Activated CD4-positive, alpha-beta T cell treated with anti-CD3 and anti-CD28 coated beads, Interleukin-2, amount 10 ng/mL, durations not matched to agents 24 days and 14 days (primary cell): ENCODE results near the gene RMI2. TPM values are rescaled to one million over a fixed set of nuclear protein-coding genes. Genes with fewer than 3 reads are reported as not detected.
"Not testable (repeated sequence)": the region's sequence is repeated elsewhere in the genome, so short reads cannot be mapped to it uniquely, and the experiment has no call there.

ENCODE experiments used
- DNase-seq: peaks from one replicate; pipeline ENCODE4 v3.0.0; 2022
- H3K27ac Mint-ChIP-seq: one replicate; pipeline ENCODE4 v1.8.0; 2022; ENCODE audit warnings: mild to moderate bottlenecking, mixed read lengths
- H3K27me3 Mint-ChIP-seq: one replicate; pipeline ENCODE4 v1.8.0; 2022; ENCODE audit warnings: mixed read lengths
- H3K36me3 Mint-ChIP-seq: one replicate; pipeline ENCODE4 v1.8.0; 2022; ENCODE audit warnings: low read depth, mild to moderate bottlenecking, mixed read lengths
- H3K4me1 Mint-ChIP-seq: one replicate; pipeline ENCODE4 v1.8.0; 2021; ENCODE audit warnings: mixed read lengths
- H3K4me3 Mint-ChIP-seq: one replicate; pipeline ENCODE4 v1.8.0; 2022; ENCODE audit warnings: mild to moderate bottlenecking, moderate library complexity, mixed read lengths
- H3K9me3 Mint-ChIP-seq: one replicate; pipeline ENCODE4 v1.8.0; 2021; ENCODE audit warnings: mixed read lengths
- intact Hi-C: fragments of 100-400 bp; cut with micrococcal nuclease; formaldehyde crosslinking; loops from one replicate; pipeline ENCODE4 v1.15.1; 2023
- total RNA-seq: library from RNA; stranded (reverse); gene quantifications from 2 replicates; pipeline ENCODE4 v1.2.3, GENCODE V29; 2022

RMI2 gene
- 63.8 and 65.6 TPM in 2 replicates for total RNA-seq

DNA sequence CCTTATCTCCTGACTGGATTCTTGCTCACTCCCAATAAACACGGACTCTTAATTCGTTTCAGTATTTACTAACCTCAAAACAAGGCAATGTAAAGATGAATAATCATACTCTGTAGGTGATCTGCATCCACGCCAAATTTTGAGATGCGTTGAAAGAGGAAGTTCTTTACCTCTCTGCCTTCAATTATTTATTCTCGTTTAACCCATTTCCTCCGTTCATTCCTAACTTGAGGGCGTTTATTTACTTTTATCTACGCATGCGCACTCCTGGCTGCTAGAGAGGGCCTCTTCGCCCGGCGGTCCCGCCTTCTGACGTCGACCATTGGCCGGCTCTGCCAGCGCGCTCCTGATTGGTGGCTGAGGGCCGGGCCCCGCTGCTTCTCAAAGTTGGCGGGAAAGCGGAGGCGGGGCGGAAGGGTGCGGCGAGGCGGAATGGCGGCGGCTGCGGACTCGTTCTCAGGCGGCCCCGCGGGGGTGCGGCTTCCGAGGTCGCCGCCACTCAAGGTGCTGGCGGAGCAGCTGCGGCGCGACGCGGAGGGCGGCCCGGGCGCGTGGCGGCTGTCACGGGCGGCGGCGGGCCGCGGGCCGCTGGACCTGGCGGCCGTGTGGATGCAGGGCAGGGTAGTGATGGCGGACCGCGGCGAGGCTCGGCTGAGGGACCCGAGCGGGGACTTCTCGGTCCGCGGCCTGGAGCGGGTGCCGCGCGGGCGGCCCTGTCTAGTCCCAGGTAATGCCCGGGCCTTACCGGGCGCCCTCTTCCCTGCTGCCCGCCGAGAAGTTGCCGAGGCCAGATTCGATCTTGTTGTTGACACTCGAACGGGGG, at the start of gene RMI2:
RMI2 (plus strand) TSS at position 420 of the 823 bp plus-strand sequence; CDS start at position 433, 13 bp downstream.
- H3K27me3 Mint-ChIP-seq: no peaks in the 10 kb centered on the region
- peak; percentile 99 for DNase-seq
- H3K4me3 Mint-ChIP-seq: peak within 1 kb of the TSS; percentile 90
- H3K9me3 Mint-ChIP-seq: no peaks in the 10 kb centered on the region
- intact Hi-C loops: loop anchor here (1.0 kb wide), 2 partner anchors 9 to 401 kb away; partner anchors contain the start of gene CLEC16A
- H3K27ac Mint-ChIP-seq: peak within 1 kb of the TSS; percentile 89
- H3K36me3 Mint-ChIP-seq: peaks cover 18% of the 10 kb centered on the region
- H3K4me1 Mint-ChIP-seq: peaks cover 48% of the 10 kb centered on the region

DNA sequence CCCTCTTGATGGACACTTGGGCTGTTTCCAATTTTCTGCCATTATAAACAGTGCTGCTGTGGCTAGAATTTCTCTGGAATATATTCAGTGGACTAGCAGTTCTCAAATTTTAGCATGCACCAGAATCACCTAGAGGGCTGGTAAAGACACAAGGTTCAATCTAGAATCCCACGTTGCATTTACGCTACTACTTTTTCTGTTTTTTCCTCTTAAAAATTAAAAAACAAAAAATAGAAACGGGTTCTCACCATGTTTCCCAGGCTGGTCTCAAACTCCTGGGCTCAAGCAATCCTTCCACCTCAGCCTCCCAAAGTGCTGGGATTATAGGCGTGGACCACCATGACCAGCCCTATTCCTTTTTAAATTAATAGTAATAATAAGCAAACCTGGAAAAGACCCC, 49.6 kb upstream of the RMI2 start:
- no peak for DNase-seq
- Mint-ChIP-seq H3K4me3 (no peak overlapping the region), H3K4me1 (peaks cover 35% of the 10 kb centered on the region), H3K9me3 (no peaks in the 10 kb centered on the region), H3K36me3 (no peaks in the 10 kb centered on the region), H3K27ac (no peak overlapping the region), H3K27me3 (peaks cover 8% of the 10 kb centered on the region)
- intact Hi-C loops: loop anchor here (5.0 kb wide), 1 partner anchor 33 kb away; no protein-coding TSS in a partner anchor

DNA sequence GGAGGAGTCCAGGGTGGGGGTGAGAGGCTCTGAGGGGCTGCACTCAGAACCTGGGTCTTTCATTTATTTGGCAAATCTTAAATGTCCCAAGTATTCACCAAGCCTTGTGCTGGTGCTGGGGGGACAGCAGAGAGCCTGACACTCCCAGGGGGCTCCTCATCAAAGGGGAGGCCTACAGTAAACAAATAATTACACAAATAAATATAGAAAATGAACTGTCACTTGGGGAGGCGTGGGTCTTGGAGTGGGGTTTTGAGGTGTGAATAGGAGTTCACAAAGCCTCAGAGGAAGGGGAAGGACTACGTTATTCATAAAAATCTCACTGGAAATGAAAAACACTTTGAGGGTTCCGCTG, 48.9 kb upstream of the RMI2 start:
- Mint-ChIP-seq H3K27ac (no peak overlapping the region), H3K9me3 (no peaks in the 10 kb centered on the region), H3K4me3 (no peak overlapping the region), H3K4me1 (peaks cover 35% of the 10 kb centered on the region), H3K36me3 (no peaks in the 10 kb centered on the region), H3K27me3 (peaks cover 6% of the 10 kb centered on the region)
- no peak for DNase-seq
- intact Hi-C loops: loop anchor here (5.0 kb wide), 1 partner anchor 34 kb away; no protein-coding TSS in a partner anchor

DNA sequence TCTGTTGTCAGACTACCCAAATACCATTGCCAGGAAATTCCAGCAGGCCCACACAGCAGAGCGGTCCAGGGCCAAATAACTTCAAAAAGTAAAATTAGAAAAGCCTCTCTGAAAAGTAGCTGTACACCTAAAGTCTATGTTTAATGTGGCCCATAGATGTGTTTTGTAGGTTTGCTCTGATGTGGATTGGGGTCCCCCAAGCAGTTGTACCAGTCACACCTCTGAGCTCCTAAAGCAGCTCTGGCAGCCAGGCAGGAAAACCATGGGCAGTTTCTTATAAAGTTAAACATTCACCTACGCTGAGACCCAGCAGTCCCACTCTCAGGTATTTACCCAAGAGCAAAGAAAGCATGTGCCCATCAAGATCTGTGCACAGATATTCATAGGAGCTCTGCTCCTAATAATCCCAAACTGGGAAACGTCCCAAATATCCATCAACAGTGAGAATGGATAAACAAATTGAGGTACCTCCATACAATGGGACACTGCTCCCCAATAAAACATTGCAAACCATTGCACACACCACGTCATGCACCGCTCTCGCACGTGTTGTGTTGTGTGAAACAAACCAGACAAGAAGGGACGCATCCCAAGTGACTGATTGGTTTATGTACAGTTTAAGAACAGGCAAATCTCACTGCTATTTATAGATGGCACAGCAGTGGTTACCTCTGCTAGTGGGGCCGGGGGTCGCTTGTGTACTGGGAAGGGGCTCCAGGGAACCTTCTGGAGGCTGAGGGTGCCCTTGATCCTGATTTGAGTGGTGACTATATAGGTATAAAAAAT, 48.4 kb upstream of the RMI2 start:
- H3K4me1 Mint-ChIP-seq: peaks cover 35% of the 10 kb centered on the region
- peaks cover 2% of the 10 kb centered on the region for H3K27me3 Mint-ChIP-seq
- peak overlapping the region; percentile 66 for H3K27ac Mint-ChIP-seq
- H3K4me3 Mint-ChIP-seq: peak overlapping the region; percentile 63
- no peaks in the 10 kb centered on the region for H3K36me3 Mint-ChIP-seq
- no peak for DNase-seq
- intact Hi-C loops: loop anchor here (5.0 kb wide), 1 partner anchor 35 kb away; no protein-coding TSS in a partner anchor
- H3K9me3 Mint-ChIP-seq: no peaks in the 10 kb centered on the region

DNA sequence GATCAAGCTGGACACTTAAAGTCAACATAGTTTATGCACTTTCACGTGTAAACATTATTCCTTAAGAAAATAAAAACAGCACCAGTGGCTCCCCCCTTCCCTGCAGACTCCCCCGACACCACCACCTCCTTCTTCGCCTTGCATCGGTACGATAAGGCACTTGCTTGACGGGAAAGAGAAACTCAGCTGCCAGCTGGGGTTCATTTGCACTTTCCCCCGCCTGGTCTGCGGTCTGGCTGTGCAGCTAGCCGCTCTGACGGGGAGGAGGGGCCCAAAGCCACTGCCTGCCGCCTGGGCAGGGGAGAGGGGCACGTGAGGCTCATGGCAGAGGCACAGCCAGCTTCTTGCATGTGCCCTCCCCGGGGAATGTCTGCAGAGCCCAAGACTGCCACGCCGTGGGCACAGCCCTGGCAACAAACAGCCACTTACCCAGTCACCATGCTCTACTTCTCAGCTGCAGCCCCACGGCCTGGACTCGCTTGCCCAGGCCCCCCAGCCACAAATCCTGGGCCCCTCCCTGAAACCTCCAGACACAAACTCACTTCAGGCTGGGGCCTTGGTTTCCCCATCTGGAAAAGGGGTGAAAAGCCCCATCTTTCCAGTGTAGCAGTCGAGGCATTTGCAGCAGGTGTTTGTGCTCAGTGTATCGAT, 47.6 kb upstream of the RMI2 start:
- Mint-ChIP-seq H3K9me3 (no peaks in the 10 kb centered on the region), H3K36me3 (no peaks in the 10 kb centered on the region), H3K27me3 (peaks cover 2% of the 10 kb centered on the region), H3K27ac (peak overlapping the region; percentile 66), H3K4me1 (peaks cover 35% of the 10 kb centered on the region), H3K4me3 (peak overlapping the region; percentile 63)
- intact Hi-C loops: loop anchor here (5.0 kb wide), 1 partner anchor 35 kb away; no protein-coding TSS in a partner anchor
- DNase-seq: peak; percentile 92

DNA sequence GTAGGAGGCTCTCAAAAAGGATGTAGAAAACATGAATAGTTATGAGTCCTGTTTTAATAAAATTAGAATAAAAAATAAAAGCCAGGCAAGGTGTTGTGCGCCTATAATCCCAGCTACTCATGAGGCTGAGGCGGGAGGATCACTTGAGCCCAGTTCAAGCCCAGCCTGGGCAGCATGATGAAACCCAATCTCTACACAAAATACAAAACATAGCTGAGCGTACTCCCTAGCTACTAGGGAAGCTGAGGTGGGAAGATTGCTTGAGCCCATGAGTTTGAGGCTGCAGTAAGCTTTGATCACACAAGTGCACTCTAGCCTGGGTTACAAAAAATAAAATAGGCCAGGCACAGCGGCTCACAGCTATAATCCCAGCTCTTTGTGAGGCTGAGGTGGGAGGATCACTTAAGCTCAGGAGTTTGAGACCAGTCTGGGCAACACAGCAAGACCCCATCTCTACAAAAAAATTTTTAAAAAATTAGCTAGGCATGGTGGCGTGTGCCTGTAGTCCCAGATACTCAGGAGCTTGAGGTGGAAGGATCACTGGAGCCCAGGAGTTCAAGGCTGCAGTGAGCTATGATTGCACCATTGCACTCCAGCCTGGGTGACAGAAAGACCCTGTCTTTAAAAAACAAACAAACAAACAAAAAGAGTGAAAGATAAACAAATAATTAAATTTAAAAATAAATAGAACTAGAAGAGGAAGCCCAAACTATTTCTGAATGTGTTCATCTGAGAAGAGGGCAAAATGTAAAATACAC, 46.9 kb upstream of the RMI2 start:
- H3K27ac Mint-ChIP-seq: no peak overlapping the region
- H3K36me3 Mint-ChIP-seq: no peaks in the 10 kb centered on the region
- DNase-seq: no peak
- peak overlapping the region; percentile 63 for H3K4me3 Mint-ChIP-seq
- H3K27me3 Mint-ChIP-seq: peaks cover 2% of the 10 kb centered on the region
- intact Hi-C loops: loop anchor here (5.0 kb wide), 1 partner anchor 36 kb away; no protein-coding TSS in a partner anchor
- peaks cover 33% of the 10 kb centered on the region for H3K4me1 Mint-ChIP-seq
- no peaks in the 10 kb centered on the region for H3K9me3 Mint-ChIP-seq

DNA sequence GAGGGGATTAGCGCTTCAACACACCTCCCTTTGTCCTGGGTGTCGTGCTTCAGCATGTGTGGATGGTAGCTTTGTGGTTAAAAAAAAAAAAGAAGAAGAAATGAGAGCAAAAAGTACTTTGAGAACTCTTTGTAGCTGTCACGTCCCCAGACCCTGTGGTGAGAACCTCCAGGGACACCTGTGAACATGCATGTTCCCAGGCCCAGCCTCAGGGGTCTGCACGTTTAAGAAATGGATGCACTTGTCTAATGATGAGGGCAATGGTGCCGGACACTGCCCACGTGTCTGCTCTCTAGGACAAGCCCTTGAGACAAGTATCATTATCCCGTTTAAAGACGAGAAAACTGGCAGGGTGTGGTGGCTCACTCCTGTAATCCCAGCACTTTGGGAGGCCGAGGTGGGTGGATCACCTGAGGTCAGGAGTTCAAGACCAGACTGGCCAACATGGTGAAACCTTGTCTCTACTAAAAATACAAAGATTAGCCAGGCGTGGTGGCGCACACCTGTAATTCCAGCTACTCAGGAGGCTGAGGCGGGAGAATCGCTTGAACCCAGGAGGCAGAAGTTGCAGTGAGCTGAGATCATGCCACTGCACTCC, 46.2 kb upstream of the RMI2 start:
- intact Hi-C loops: loop anchor here (5.0 kb wide), 1 partner anchor 37 kb away; no protein-coding TSS in a partner anchor
- not testable (repeated sequence) for DNase-seq, H3K4me3 Mint-ChIP-seq, H3K27ac Mint-ChIP-seq, H3K27me3 Mint-ChIP-seq, H3K9me3 Mint-ChIP-seq, H3K36me3 Mint-ChIP-seq
- H3K4me1 Mint-ChIP-seq: peaks cover 28% of the 10 kb centered on the region

DNA sequence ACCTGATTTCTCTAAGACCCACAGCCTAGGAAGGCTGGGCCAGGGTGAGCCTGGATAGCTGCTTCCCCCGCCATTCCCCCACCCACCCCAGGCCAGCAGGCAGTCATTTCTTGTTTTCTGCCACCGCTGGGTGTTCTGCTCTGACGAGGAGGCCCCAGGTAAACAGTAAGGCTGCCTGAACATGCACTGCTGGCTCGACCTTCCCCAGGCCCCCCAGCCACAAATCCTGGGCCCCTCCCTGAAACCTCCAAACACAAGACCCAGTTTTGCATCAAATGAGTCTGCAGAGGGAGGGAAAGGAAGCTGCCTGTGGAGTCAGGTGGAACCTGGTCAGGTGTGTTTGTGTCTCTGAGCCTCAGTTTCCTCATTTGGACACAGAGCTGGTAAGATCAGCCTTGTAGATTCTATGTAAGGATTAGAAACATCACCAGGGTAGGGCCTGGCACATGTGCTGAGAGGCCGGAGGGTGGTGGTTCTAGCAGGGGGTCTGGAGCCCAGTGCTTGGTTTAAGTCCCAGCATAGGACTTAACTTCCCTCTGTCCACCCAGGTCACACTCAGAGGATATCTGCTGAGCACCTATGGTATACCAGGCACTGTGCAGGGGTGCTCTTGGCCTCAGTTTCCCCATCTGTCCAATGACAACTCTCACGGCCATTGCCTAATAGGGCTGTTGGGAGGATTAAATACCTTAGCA, 45.2 kb upstream of the RMI2 start:
- Mint-ChIP-seq H3K27me3 (no peaks in the 10 kb centered on the region), H3K36me3 (no peaks in the 10 kb centered on the region), H3K4me3 (no peak overlapping the region), H3K4me1 (peaks cover 25% of the 10 kb centered on the region), H3K27ac (no peak overlapping the region), H3K9me3 (no peaks in the 10 kb centered on the region)
- no peak for DNase-seq
- intact Hi-C loops: loop anchor here (5.0 kb wide), 1 partner anchor 38 kb away; no protein-coding TSS in a partner anchor

DNA sequence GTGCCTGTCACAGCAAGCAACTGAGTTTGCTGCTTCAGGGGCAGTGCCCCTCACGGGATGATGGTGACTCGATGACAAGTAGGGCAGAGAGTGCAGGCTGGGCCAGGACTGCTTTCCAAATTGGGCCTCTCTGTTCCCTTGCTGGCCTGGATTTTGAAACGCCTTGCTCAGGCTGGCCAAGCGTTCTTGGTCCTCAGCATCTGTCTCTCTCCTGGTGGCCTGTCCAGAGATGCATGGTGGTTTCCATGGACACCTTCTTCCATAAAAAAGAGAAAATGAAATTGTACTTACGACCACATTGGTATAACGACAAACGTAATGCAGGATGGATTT, 44.7 kb upstream of the RMI2 start:
- no peak overlapping the region for H3K4me3 Mint-ChIP-seq

DNA sequence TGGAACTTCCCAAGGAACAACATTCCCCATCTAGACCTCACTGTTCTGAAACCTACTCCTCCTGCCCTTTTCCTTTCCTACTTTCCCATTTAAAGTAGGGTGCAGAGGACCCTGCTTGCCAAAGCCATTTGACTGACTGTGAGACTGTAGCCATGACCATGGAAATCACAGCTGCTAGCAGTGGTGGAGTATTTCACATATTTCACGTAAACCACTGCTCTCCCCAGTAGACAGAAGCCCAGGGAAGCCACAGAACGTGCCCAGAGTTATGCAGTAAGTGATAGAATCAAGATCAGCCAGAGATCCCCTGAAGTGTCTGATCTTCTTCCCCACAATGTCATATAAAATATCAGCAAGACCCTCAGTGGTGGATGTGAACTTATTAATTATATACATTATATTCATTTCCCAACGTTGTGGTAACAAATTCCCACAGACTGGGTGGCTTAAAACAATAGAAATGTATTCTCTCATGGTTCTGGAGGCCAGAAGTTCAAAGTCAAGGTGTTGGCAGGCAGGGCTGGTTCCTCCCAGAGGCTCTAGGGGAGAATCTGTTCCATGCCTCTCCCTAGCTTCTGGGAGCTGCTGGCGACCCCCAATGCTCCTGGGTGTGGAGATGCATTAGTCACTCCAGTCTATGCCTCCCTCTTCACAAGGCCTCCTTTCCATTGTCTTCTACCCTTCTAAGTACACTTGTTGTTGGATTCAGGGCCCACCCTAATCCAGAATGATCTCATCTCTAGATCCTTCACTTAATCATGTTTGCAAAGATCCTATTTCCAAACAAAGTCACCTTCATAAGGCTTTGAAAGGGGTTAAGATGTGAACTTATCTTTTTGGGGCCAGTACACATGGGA, 43.4 kb upstream of the RMI2 start:
- Mint-ChIP-seq H3K27ac (peak overlapping the region; percentile 32), H3K9me3 (no peaks in the 10 kb centered on the region), H3K27me3 (no peaks in the 10 kb centered on the region), H3K4me3 (no peak overlapping the region), H3K4me1 (peaks cover 17% of the 10 kb centered on the region), H3K36me3 (no peaks in the 10 kb centered on the region)
- intact Hi-C loops: no loop called here
- no peak for DNase-seq

More for the DNA sequence above, 44.7 kb upstream of the RMI2 start:
- Mint-ChIP-seq H3K4me1 (peaks cover 22% of the 10 kb centered on the region), H3K27ac (no peak overlapping the region), H3K9me3 (no peaks in the 10 kb centered on the region), H3K36me3 (no peaks in the 10 kb centered on the region), H3K27me3 (no peaks in the 10 kb centered on the region)
- DNase-seq: no peak
- intact Hi-C loops: no loop called here

DNA sequence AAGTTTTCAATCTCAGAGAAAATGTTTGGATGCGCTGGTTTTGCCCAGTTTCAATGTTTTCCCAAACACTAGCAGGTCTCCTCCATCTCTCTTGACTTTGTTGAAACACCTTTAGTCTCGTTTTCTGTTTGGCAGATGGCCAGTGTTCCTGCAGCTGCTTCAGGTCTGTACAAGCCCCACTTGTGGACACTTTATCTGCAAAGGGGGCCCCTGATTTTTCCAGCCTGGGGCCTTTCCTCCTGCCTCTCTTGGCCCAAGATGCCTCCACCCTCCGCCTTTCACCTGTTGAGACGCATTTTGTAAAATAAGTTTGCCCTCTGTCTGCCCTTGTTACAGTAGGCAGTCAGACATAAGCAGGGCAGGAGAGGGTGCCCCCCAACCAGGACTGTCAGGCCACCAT, 42.3 kb upstream of the RMI2 start:
- no peak for DNase-seq
- Mint-ChIP-seq H3K36me3 (no peaks in the 10 kb centered on the region), H3K4me3 (no peak overlapping the region), H3K9me3 (no peaks in the 10 kb centered on the region), H3K27me3 (no peaks in the 10 kb centered on the region), H3K4me1 (peaks cover 9% of the 10 kb centered on the region), H3K27ac (no peak overlapping the region)
- intact Hi-C loops: no loop called here
